Stimulated activated CD8-positive, alpha-beta memory T cell treated with anti-CD3 and anti-CD28 coated beads, Interleukin-2, amount 100 ng/mL, for 1 hour (primary cell): ENCODE data around the gene SERPINA6.
"Not testable (repeated sequence)": the region's sequence is repeated elsewhere in the genome, so short reads cannot be mapped to it uniquely, and the experiment has no call there.

Experiments used
- DNase-seq, 2 donors: peaks; one replicate each; pipeline ENCODE4 v3.0.0-alpha.2; 2020; ENCODE audit warnings: low read depth in 2 of 2

Gene SERPINA6

GRCh38 chr14:94292526-94292871 lies 30.6 kb downstream of the SERPINA6 start:
- DNase-seq = no peak

DNA sequence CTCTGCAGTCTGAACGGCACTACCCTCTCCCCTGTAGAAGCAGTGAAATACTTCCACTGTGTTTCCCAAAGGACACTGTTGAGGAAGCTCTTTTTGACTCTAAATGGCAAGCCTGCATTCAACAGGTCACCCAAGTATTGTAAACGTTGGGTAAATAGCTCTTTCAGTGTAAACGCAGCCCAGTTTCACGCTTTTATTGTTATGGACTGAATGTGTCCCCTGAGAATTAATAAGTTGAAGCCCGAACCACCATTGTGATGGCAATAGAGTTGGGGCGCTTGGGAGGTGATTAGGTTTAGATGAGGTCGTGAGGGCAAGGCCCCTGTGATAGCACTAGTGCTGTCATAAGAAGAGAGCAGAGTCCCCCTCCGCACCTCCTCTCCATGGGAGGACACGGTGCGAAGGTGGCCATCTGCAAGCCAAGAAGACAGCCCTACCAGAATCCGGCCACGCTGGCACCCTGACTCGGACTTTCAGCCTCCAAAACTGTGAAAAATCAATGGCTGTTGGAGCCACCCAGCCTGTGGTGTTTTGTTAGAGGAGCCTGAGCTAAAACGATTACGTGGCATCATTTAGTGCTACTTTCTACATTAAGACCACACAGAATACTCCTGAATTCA lies 31.1 kb downstream of the SERPINA6 start:
- no peak for DNase-seq

- DNase-seq = no peak
Measured at GRCh38 chr14:94291159-94291905, 31.8 kb downstream of the SERPINA6 start.

- DNase-seq = no peak
Measured at GRCh38 chr14:94290197-94290596, 32.9 kb downstream of the SERPINA6 start.

GRCh38 chr14:94288610-94289465 lies 34.3 kb downstream of the SERPINA6 start:
- no peak for DNase-seq

DNA sequence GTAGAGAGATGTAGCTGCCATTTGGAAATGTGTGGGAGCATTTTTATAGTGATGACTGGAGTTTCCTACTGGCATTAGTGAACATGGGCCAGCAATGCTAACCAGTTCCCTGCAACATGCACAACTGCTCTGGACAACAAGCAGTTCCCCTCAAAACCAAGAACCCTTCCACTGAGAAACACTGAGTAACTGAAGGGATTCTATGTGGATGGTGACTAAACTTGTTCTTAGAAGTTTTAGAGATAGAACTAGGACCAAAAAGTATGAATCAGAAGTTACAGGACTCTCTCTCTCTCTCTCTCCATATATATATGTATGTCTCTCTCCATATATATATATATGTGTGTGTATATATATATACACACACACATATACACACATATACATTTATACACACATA lies 38.0 kb downstream of the SERPINA6 start:
- no peak for DNase-seq

GRCh38 chr14:94284221-94284620 lies 38.9 kb downstream of the SERPINA6 start:
- DNase-seq = no peak

- DNase-seq = no peak
Measured at GRCh38 chr14:94282991-94283723, 40.0 kb downstream of the SERPINA6 start.

- no peak for DNase-seq
Measured at GRCh38 chr14:94278731-94279130, 44.4 kb downstream of the SERPINA6 start.

- not testable (repeated sequence) for DNase-seq
Measured at GRCh38 chr14:94276898-94277561, 46.1 kb downstream of the SERPINA6 start.

GRCh38 chr14:94269156-94269555 lies 54.0 kb downstream of the SERPINA6 start:
- DNase-seq = no peak

DNA sequence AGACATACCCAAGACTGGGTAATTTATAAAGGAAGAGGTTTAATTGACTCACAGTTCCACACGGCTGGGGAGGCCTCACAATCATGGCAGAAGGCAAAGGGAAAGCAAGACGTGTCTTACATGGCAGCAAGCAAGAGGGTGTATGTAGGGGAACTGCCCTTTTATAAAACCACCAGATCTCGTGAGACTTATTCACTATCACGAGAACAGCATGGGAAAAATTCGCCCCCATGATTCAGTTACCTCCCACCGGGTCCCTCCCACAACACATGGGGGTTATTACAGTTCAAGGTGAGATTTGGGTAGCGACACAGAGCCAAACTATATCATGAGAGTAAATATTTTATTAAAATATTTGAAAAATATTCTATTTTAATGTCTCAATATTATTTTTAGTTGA lies 54.6 kb downstream of the SERPINA6 start:
- DNase-seq = not testable (repeated sequence)

DNA sequence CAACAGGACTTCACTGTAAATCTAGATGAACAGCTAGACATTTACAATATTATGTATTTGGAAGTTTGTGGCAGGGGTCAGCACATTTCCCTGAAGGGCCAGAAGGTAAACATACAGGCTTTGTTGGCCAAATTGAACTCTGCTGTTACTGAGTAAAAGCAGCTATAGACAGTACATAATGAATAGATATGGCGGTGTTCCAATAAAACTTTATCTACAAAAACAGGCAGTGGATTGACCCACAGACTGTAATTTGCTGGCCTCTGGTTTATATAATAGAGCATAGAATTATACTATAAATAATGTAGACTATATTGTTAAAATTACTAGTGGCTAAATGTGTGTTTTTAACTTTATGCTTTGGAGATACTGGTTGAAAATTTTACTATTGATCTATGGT lies 55.8 kb downstream of the SERPINA6 start:
- no peak for DNase-seq

GRCh38 chr14:94264195-94264594 lies 58.9 kb downstream of the SERPINA6 start:
- DNase-seq = not testable (repeated sequence)
